ENCODE data around the gene ATXN1.

DNA sequence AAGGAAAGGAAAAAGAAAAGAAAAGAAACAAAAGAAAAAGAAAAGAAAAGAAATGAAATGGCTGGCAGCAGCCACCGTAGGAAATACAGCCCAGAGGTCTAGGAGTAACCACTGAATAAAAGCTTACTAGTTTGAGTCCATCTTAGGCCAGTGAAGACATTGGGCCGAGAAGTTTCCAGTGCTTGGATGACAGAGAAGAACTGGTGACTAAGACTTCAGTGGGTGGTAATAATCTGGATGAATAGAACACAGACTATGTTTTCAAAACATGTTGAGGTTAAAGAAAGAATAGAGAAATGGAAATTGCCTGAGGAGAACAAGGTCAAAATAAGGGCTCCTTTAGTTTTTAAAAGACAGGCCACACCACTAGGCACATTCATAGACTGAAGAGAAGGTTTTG, 198.8 kb downstream of the ATXN1 start:
- TF ChIP-seq, protein P1, sequence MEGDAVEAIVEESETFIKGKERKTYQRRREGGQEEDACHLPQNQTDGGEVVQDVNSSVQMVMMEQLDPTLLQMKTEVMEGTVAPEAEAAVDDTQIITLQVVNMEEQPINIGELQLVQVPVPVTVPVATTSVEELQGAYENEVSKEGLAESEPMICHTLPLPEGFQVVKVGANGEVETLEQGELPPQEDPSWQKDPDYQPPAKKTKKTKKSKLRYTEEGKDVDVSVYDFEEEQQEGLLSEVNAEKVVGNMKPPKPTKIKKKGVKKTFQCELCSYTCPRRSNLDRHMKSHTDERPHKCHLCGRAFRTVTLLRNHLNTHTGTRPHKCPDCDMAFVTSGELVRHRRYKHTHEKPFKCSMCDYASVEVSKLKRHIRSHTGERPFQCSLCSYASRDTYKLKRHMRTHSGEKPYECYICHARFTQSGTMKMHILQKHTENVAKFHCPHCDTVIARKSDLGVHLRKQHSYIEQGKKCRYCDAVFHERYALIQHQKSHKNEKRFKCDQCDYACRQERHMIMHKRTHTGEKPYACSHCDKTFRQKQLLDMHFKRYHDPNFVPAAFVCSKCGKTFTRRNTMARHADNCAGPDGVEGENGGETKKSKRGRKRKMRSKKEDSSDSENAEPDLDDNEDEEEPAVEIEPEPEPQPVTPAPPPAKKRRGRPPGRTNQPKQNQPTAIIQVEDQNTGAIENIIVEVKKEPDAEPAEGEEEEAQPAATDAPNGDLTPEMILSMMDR (optimal IDR thresholded peaks at IDR 0.05 in 1 of 3, IDR thresholded peaks at IDR 0.05 in 1 of 3, conservative IDR thresholded peaks at IDR 0.05 in 1 of 3; ENCODE audit: extremely low read depth in 1 of 3, insufficient read depth in 2 of 3, low read length in 3 of 3): no peak
- TF ChIP-seq EZH2 (IDR thresholded peaks at IDR 0.05; ENCODE audit: low read length): no peak

Measured in keratinocyte (primary cell).